PC-3 (cell line): ENCODE results near the gene BRWD1. TPM values are rescaled to one million over a fixed set of nuclear protein-coding genes. Genes with fewer than 3 reads are reported as not detected.

Source experiments
- ATAC-seq: fragments of 200-7000 bp; cut with Tn5 transposase; 2 replicates; pipeline ENCODE4 v1.9.1; 2020; ENCODE audit warnings: mild to moderate bottlenecking, moderate library complexity
- BruUV-seq: library from RNA; stranded (reverse); fragments of 400-500 nt; replicated peaks from 2 replicates; lab custom pipeline; 2021; lab: Mats Ljungman, UMichigan
- CTCF ChIA-PET: fragments of 300-600 bp; sonication (Branson Sonifier 250); formaldehyde crosslinking; loops from one replicate; lab custom pipeline; 2022; ENCODE audit warnings: antibody characterized with exemption; lab: Charles Lee
- POLR2A ChIA-PET: fragments of 300-600 bp; sonication (Branson Sonifier 250); formaldehyde crosslinking; loops from one replicate; lab custom pipeline; 2022; ENCODE audit warnings: antibody characterized with exemption; ENCODE audit not compliant: unreplicated experiment; lab: Charles Lee
- DNase-seq: peaks from one replicate; pipeline ENCODE4 v3.0.0-alpha.2; 2015
- H2AFZ ChIP-seq: fragments of 300-600 bp; sonication (generic); 2 replicates; pipeline ENCODE4 v1.6.0; 2016; ENCODE audit warnings: antibody characterized with exemption, low read length
- H3F3A ChIP-seq: fragments of 300-600 bp; sonication (generic); one replicate; pipeline ENCODE4 v1.6.0; 2017; ENCODE audit warnings: antibody characterized with exemption, low read length, control low read depth, mild to moderate bottlenecking; ENCODE audit not compliant: unreplicated experiment
- H3K27ac ChIP-seq: fragments of 300-600 bp; sonication (generic); 2 replicates; pipeline ENCODE4 v1.5.1; 2016; ENCODE audit warnings: mild to moderate bottlenecking, low read length
- H3K27me3 ChIP-seq: fragments of 300-600 bp; sonication (generic); 2 replicates; pipeline ENCODE4 v1.6.1; 2016; ENCODE audit warnings: low read length, mixed read lengths
- H3K36me3 ChIP-seq: fragments of 300-600 bp; sonication (generic); 2 replicates; pipeline ENCODE4 v1.6.1; 2016; ENCODE audit warnings: low read depth, mixed run types, low read length, mixed read lengths
- H3K4me1 ChIP-seq: fragments of 300-600 bp; sonication (generic); 2 replicates; pipeline ENCODE4 v1.5.1; 2016; ENCODE audit warnings: low read length; ENCODE audit not compliant: insufficient read depth
- H3K4me2 ChIP-seq: fragments of 300-600 bp; sonication (generic); 2 replicates; pipeline ENCODE4 v1.6.0; 2016; ENCODE audit warnings: low read length
- H3K4me3 ChIP-seq: fragments of 300-600 bp; sonication (generic); 2 replicates; pipeline ENCODE4 v1.5.1; 2016; ENCODE audit warnings: mild to moderate bottlenecking, low read length, mixed read lengths
- H3K79me2 ChIP-seq: fragments of 300-600 bp; sonication (generic); 2 replicates; pipeline ENCODE4 v1.6.1; 2017; ENCODE audit warnings: low read length, mixed read lengths
- H3K9ac ChIP-seq: fragments of 300-600 bp; sonication (generic); 2 replicates; pipeline ENCODE4 v1.6.0; 2016; ENCODE audit warnings: mild to moderate bottlenecking, low read length
- H3K9me2 ChIP-seq: fragments of 300-600 bp; sonication (generic); replicated peaks from 2 replicates; pipeline ENCODE4 v1.6.1; 2016; ENCODE audit warnings: mixed run types, low read length, mixed read lengths
- H3K9me3 ChIP-seq: fragments of 300-600 bp; sonication (generic); 2 replicates; pipeline ENCODE4 v1.6.1; 2016; ENCODE audit warnings: low read length, mixed read lengths
- H4K20me1 ChIP-seq: fragments of 300-600 bp; sonication (generic); 2 replicates; pipeline ENCODE4 v1.6.1; 2016; ENCODE audit warnings: low read length, mixed read lengths
- EZH2 ChIP-seq: fragments of 300-600 bp; sonication (generic); IDR thresholded peaks from one replicate; pipeline ENCODE4 v1.6.1; 2017; ENCODE audit warnings: antibody characterized with exemption, mild to moderate bottlenecking, low read length; ENCODE audit not compliant: unreplicated experiment
- EZH2phosphoT487 ChIP-seq: fragments of 300-600 bp; sonication (generic); IDR thresholded peaks from 2 replicates; pipeline ENCODE4 v1.6.1; 2018; ENCODE audit warnings: mild to moderate bottlenecking, antibody characterized with exemption, low read length, borderline replicate concordance
- intact Hi-C: fragments of 100-400 bp; cut with micrococcal nuclease; formaldehyde crosslinking; loops from 2 replicates; pipeline ENCODE4 v1.9.0; 2023
- total RNA-seq: library from RNA; depleted of rRNA; stranded (reverse); fragments of >200 nt; gene quantifications from 2 replicates; pipeline ENCODE4 v1.2.3, GENCODE V29; 2014
- TF ChIP-seq, protein P1 (sequence below): fragments of 300-600 bp; sonication (generic); conservative IDR thresholded peaks from 2 replicates; pipeline ENCODE4 v1.5.1; 2017; ENCODE audit warnings: antibody characterized with exemption, low read depth, mild to moderate bottlenecking, low read length

BRWD1 gene
- total RNA-seq, 1 experiment from 2014 or later: 29.3 TPM

GRCh38 chr21:39169906-39170305, 143.5 kb downstream of the BRWD1 start:
- ATAC-seq (no peak), DNase-seq (no peak)
- no peaks in the 10 kb centered on the region for H3K79me2 ChIP-seq
- H3K36me3 ChIP-seq: peaks cover 15% of the 10 kb centered on the region
- BruUV-seq: no TSS peak
- no peaks in the 10 kb centered on the region for H3F3A ChIP-seq
- TF ChIP-seq, protein P1, sequence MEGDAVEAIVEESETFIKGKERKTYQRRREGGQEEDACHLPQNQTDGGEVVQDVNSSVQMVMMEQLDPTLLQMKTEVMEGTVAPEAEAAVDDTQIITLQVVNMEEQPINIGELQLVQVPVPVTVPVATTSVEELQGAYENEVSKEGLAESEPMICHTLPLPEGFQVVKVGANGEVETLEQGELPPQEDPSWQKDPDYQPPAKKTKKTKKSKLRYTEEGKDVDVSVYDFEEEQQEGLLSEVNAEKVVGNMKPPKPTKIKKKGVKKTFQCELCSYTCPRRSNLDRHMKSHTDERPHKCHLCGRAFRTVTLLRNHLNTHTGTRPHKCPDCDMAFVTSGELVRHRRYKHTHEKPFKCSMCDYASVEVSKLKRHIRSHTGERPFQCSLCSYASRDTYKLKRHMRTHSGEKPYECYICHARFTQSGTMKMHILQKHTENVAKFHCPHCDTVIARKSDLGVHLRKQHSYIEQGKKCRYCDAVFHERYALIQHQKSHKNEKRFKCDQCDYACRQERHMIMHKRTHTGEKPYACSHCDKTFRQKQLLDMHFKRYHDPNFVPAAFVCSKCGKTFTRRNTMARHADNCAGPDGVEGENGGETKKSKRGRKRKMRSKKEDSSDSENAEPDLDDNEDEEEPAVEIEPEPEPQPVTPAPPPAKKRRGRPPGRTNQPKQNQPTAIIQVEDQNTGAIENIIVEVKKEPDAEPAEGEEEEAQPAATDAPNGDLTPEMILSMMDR: no peak
- TF ChIP-seq EZH2phosphoT487 (no peak), EZH2 (no peak)
- H3K4me1 ChIP-seq: no peaks in the 10 kb centered on the region
- no peak overlapping the region for H2AFZ ChIP-seq
- no peak overlapping the region for H3K9ac ChIP-seq
- H4K20me1 ChIP-seq: 0 out of 2 replicates have a peak, but pooled peaks cover 3% of the 10 kb centered on the region
- H3K4me3 ChIP-seq: no peak overlapping the region
- H3K4me2 ChIP-seq: no peak overlapping the region
- intact Hi-C loops: no loop called here
- ChIA-PET POLR2A (no interaction called here), CTCF (no interaction called here)
- no peaks in the 10 kb centered on the region for H3K27me3 ChIP-seq
- H3K9me3 ChIP-seq: no peaks in the 10 kb centered on the region
- H3K9me2 ChIP-seq: no peaks in the 10 kb centered on the region
- H3K27ac ChIP-seq: no peak overlapping the region

DNA sequence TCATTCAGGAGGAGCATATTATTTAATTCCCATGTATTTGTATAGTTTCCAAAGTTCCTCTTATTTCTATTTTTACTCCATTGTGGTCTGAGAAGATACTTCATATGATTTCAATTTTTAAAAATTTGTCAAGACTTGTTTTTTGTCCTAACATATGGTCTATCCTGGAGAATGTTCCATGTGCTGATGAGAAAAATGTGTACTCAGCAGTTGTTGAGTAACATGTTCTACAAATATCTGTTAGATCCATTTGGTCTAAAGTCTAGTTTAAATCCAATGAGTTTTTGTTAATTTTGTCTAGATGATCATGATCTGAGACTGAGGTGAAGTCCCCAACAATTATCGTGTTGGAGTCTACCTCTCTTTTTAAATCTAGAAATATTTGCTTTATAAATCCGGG, 144.6 kb downstream of the BRWD1 start:
- POLR2A ChIA-PET: no interaction called here

GRCh38 chr21:39164523-39164922, 148.9 kb downstream of the BRWD1 start:
- DNase-seq (no peak), ATAC-seq (no peak)
- intact Hi-C loops: no loop called here
- no TSS peak for BruUV-seq
- Histone ChIP-seq H2AFZ (no peak overlapping the region), H3K4me2 (no peak overlapping the region), H3K27me3 (no peaks in the 10 kb centered on the region), H3K4me3 (no peak overlapping the region), H3K79me2 (no peaks in the 10 kb centered on the region), H3K9me2 (no peaks in the 10 kb centered on the region), H3F3A (no peaks in the 10 kb centered on the region), H4K20me1 (no peaks in the 10 kb centered on the region), H3K27ac (no peak overlapping the region), H3K36me3 (no peaks in the 10 kb centered on the region), H3K9me3 (peaks cover 7% of the 10 kb centered on the region; the same call in 1 of the 2 replicates), H3K9ac (no peak overlapping the region), H3K4me1 (no peaks in the 10 kb centered on the region)
- TF ChIP-seq, protein P1: no peak
- no peak for TF ChIP-seq EZH2
- no peak for TF ChIP-seq EZH2phosphoT487
- POLR2A ChIA-PET: no interaction called here
- CTCF ChIA-PET: no interaction called here

More for the DNA sequence above, 144.6 kb downstream of the BRWD1 start:
- peaks cover 6% of the 10 kb centered on the region; the same call in 1 of the 2 replicates for H3K36me3 ChIP-seq
- no peaks in the 10 kb centered on the region for H3K4me1 ChIP-seq
- CTCF ChIA-PET: no interaction called here
- H4K20me1 ChIP-seq: no peaks in the 10 kb centered on the region
- intact Hi-C loops: no loop called here
- no peak overlapping the region for H3K4me2 ChIP-seq
- no peak overlapping the region for H2AFZ ChIP-seq
- H3K27ac ChIP-seq: no peak overlapping the region
- BruUV-seq: no TSS peak
- H3K27me3 ChIP-seq: no peaks in the 10 kb centered on the region
- no peak overlapping the region for H3K4me3 ChIP-seq
- no peak for ATAC-seq
- no peak for TF ChIP-seq EZH2phosphoT487
- TF ChIP-seq, protein P1: no peak
- no peak for TF ChIP-seq EZH2
- no peaks in the 10 kb centered on the region for H3K79me2 ChIP-seq
- peaks cover 4% of the 10 kb centered on the region; the same call in 1 of the 2 replicates for H3K9me3 ChIP-seq
- no peaks in the 10 kb centered on the region for H3F3A ChIP-seq
- H3K9ac ChIP-seq: no peak overlapping the region
- H3K9me2 ChIP-seq: no peaks in the 10 kb centered on the region
- no peak for DNase-seq
